GM19193 (cell line): Measurements from ENCODE around the gene GNG14.

Source experiments
- POLR2A ChIP-seq: IDR thresholded peaks from 4 replicates; pipeline ENCODE4 v1.6.1; 2011; ENCODE audit not compliant: insufficient read depth, insufficient read length; ENCODE audit errors: extremely low read depth

The GNG14 gene

GRCh38 chr19:12665281-12665573 is 22.6 kb upstream of the GNG14 start:
- peak; percentile 64 for TF ChIP-seq POLR2A

- no peak for TF ChIP-seq POLR2A
Measured at GRCh38 chr19:12665671-12666264, 22.0 kb upstream of the GNG14 start.

- TF ChIP-seq POLR2A: peak; percentile 83
Measured at GRCh38 chr19:12666265-12667048, 21.3 kb upstream of the GNG14 start, which contains the start of the genes MAN2B1 and WDR83. Gene MAN2B1, minus strand, starts transcription at chr19:12666742. Its CDS starts 41 bp downstream, at chr19:12666701. Gene WDR83, plus strand, starts transcription at chr19:12666807. Its CDS starts 2,984 bp downstream, at chr19:12669791.

GRCh38 chr19:12667731-12668302 is 20.0 kb upstream of the GNG14 start:
- no peak for TF ChIP-seq POLR2A

- TF ChIP-seq POLR2A: no peak
Measured at GRCh38 chr19:12668346-12668745, 19.5 kb upstream of the GNG14 start.

- no peak for TF ChIP-seq POLR2A
Measured at GRCh38 chr19:12668932-12669269, 18.9 kb upstream of the GNG14 start.

GRCh38 chr19:12669270-12670158 is 18.3 kb upstream of the GNG14 start:
- peak; percentile 68 for TF ChIP-seq POLR2A

GRCh38 chr19:12670159-12670928 is 17.5 kb upstream of the GNG14 start:
- TF ChIP-seq POLR2A: no peak

- no peak for TF ChIP-seq POLR2A
Measured at GRCh38 chr19:12672744-12673143, 15.1 kb upstream of the GNG14 start.

- TF ChIP-seq POLR2A: no peak
Measured at GRCh38 chr19:12675399-12675798, 12.4 kb upstream of the GNG14 start.

GRCh38 chr19:12675940-12676339 is 11.9 kb upstream of the GNG14 start:
- TF ChIP-seq POLR2A: peak; percentile 11

GRCh38 chr19:12676384-12676792 is 11.4 kb upstream of the GNG14 start:
- no peak for TF ChIP-seq POLR2A

- TF ChIP-seq POLR2A: peak; percentile 19
Measured at GRCh38 chr19:12676928-12677327, 10.9 kb upstream of the GNG14 start.

- TF ChIP-seq POLR2A: no peak
Measured at GRCh38 chr19:12680034-12680433, 7.8 kb upstream of the GNG14 start.
